Panc1 (cell line): ENCODE data around the gene RRP9. TPM values are rescaled to one million over a fixed set of nuclear protein-coding genes. Genes with fewer than 3 reads are reported as not detected.

Experiments
- ATAC-seq: fragments of 200-7000 bp; cut with Tn5 transposase; 2 replicates; pipeline ENCODE4 v1.9.1; 2020; ENCODE audit warnings: mild to moderate bottlenecking, moderate library complexity
- BruUV-seq: library from RNA; stranded (reverse); fragments of 400-500 nt; replicated peaks from 2 replicates; lab custom pipeline; 2021; lab: Mats Ljungman, UMichigan
- CTCF ChIA-PET: fragments of 300-600 bp; sonication (Branson Sonifier 250); formaldehyde crosslinking; loops from one replicate; lab custom pipeline; 2022; ENCODE audit warnings: antibody characterized with exemption; lab: Charles Lee
- POLR2A ChIA-PET: fragments of 300-600 bp; sonication (Branson Sonifier 250); formaldehyde crosslinking; loops from one replicate; lab custom pipeline; 2022; ENCODE audit warnings: antibody characterized with exemption; lab: Charles Lee
- DNase-seq: peaks from one replicate; pipeline ENCODE4 v3.0.0-alpha.2; 2010; ENCODE audit warnings: low read depth, low spot score
- H3K27ac ChIP-seq: 2 replicates; pipeline ENCODE4 v1.5.1; 2011; ENCODE audit warnings: mild to moderate bottlenecking, low read length, inconsistent platforms
- H3K27me3 ChIP-seq: fragments of 200-500 bp; sonication (Bioruptor generic); 2 replicates; pipeline ENCODE4 v1.6.0; 2014; ENCODE audit warnings: low read length, inconsistent platforms; ENCODE audit not compliant: control insufficient read depth, insufficient read depth
- H3K36me3 ChIP-seq: fragments of 200-500 bp; sonication (Bioruptor generic); 2 replicates; pipeline ENCODE4 v1.5.1; 2014; ENCODE audit warnings: inconsistent platforms, mild to moderate bottlenecking, low read length, moderate library complexity; ENCODE audit not compliant: control insufficient read depth, insufficient read depth
- H3K4me1 ChIP-seq: 2 replicates; pipeline ENCODE4 v1.5.1; 2011; ENCODE audit warnings: inconsistent platforms, mild to moderate bottlenecking, low read length, moderate library complexity; ENCODE audit not compliant: control insufficient read depth, insufficient read depth
- H3K4me3 ChIP-seq, 2 experiments: 2 replicates each; pipeline ENCODE4 v1.5.1; 2011 to 2012; ENCODE audit warnings: low read depth in 2 of 2, low read length in 2 of 2, mild to moderate bottlenecking in 2 of 2, inconsistent platforms in 1 of 2, moderate library complexity in 1 of 2
- H3K9me3 ChIP-seq: fragments of 200-500 bp; sonication (Bioruptor generic); 2 replicates; pipeline ENCODE4 v1.5.1; 2014; ENCODE audit warnings: low read depth, mild to moderate bottlenecking, inconsistent platforms, low read length, moderate library complexity; ENCODE audit not compliant: control insufficient read depth, insufficient read depth
- CTCF ChIP-seq: fragments of 450-650 bp; IDR thresholded peaks from 2 replicates; pipeline ENCODE4 v1.5.1; 2017; ENCODE audit warnings: mild to moderate bottlenecking
- POLR2AphosphoS5 ChIP-seq: IDR thresholded peaks from 2 replicates; pipeline ENCODE4 v1.6.1; 2012; ENCODE audit warnings: mild to moderate bottlenecking, low read depth, low read length, moderate library complexity
- REST ChIP-seq, 2 experiments: IDR thresholded peaks; 2 replicates each; pipeline ENCODE4 v1.6.1; 2011 to 2012; ENCODE audit warnings: low read depth in 2 of 2, control low read depth in 1 of 2, low read length in 1 of 2, mild to moderate bottlenecking in 1 of 2, moderate library complexity in 1 of 2; ENCODE audit not compliant: insufficient read depth in 1 of 2
- SIN3A ChIP-seq: IDR thresholded peaks from 2 replicates; pipeline ENCODE4 v1.6.1; 2012; ENCODE audit warnings: low read depth, mild to moderate bottlenecking, low read length, moderate library complexity, borderline replicate concordance; ENCODE audit not compliant: insufficient read depth
- TCF7L2 ChIP-seq: IDR thresholded peaks from 2 replicates; pipeline ENCODE4 v1.6.1; 2011; ENCODE audit warnings: mild to moderate bottlenecking, low read depth, low read length, inconsistent platforms
- in situ Hi-C: cut with HindIII; loops from 2 replicates; pipeline ENCODE4 v1.10.0; 2016; ENCODE audit warnings: low sequenced_read_pairs, low pct_unique_long_range_greater_than_20kb
- intact Hi-C: fragments of 100-400 bp; cut with micrococcal nuclease; formaldehyde crosslinking; loops from one replicate; pipeline ENCODE4 v1.10.0; 2022; ENCODE audit not compliant: unreplicated experiment
- total RNA-seq: library from RNA; stranded (reverse); gene quantifications from one replicate; pipeline ENCODE4 v1.2.1, GENCODE V29; 2021; ENCODE audit not compliant: unreplicated experiment

RRP9 gene
- total RNA-seq, 1 experiment from 2014 or later = 54.5 TPM

DNA sequence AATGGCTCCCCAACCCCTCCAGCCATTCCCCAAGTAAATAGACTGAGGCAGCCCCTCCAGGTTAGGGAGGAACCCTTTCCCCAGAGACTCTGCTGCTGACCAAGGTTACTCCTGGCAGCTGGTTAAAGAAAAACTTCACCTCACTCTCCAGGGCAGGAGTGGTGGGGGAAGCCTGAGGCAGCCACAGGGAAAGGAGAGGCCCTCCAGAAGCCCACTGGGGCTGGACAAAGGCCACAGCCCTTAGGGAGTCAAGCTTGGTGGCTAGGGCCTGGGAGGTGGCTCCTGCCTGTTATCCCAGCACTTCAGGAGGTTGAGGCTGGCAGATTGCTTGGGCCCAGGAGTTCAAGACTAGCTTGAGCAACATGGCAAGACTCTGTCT is 42.6 kb upstream of the RRP9 start:
- ChIA-PET CTCF (interaction anchor here (0.6 kb wide), 1 partner anchor 41 kb away, joined by 6 read pairs; no protein-coding TSS in a partner anchor), POLR2A (no interaction called here)
- Histone ChIP-seq H3K27ac (peak overlapping the region; percentile 89; the same call in 1 of the 2 replicates), H3K27me3 (no peaks in the 10 kb centered on the region), H3K4me1 (peaks cover 12% of the 10 kb centered on the region), H3K9me3 (no peaks in the 10 kb centered on the region), H3K36me3 (no peaks in the 10 kb centered on the region), H3K4me3 (peak overlapping the region; percentile 63 to 73)
- DNase-seq (no peak), ATAC-seq (no peak)
- in situ Hi-C loops (no loop called here), intact Hi-C loops (no loop called here)
- BruUV-seq = no TSS peak
- TF ChIP-seq CTCF (no peak), POLR2AphosphoS5 (no peak), TCF7L2 (no peak), SIN3A (no peak), REST (IDR thresholded peaks at IDR 0.05; ENCODE audit: insufficient read depth in 1 of 2, low read depth in 2 of 2, low read length in 1 of 2) (no peak)

DNA sequence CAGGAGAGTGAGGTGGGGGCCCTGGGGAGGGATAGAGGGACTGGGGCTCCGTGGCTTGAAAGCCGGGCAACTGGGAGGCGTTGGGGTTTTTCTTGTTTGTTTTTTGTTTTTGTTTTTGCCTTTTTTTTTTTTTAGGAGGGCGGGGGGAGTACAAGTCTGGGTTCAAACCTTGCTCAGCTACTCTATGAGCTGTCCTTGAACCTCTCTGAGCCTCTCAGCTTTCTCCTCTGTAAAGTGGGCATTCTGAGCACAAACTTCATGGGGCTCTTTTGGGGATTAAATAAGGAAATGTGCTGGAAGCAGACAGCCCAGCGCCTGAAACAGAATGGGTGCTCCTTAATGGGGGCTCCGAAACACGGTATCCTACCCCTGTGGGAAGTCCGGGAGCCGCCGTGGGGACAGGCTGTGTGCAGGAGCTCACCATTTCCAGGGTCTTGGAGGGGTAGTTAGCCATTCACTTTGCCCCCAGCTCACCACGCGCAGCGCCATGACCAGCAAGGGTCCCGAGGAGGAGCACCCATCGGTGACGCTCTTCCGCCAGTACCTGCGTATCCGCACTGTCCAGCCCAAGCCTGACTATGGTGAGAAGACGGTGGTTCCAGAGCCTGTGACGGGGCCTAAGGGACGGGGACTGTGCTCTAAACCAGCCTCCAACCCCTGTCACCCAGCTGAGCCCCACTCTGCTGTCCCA is 42.0 kb upstream of the RRP9 start:
- intact Hi-C loops = no loop called here
- H3K9me3 ChIP-seq = no peaks in the 10 kb centered on the region
- ChIA-PET CTCF (interaction anchor here (0.6 to 1.6 kb wide), 4 partner anchors 10 to 42 kb away, joined by 3 to 9 read pairs (median 4); partner anchors contain the start of genes ABHD14B and RRP9), POLR2A (interaction anchor here (1.1 kb wide), 1 partner anchor 9 kb away, joined by 3 read pairs; no protein-coding TSS in a partner anchor)
- BruUV-seq = TSS peak; percentile 98
- peak overlapping the region; percentile 63 to 73 for H3K4me3 ChIP-seq
- ATAC-seq (no peak), DNase-seq (no peak)
- no peaks in the 10 kb centered on the region for H3K27me3 ChIP-seq
- no peak; the same call in 1 of the 2 replicates for TF ChIP-seq SIN3A
- TF ChIP-seq REST (IDR thresholded peaks at IDR 0.05; ENCODE audit: insufficient read depth in 1 of 2, low read depth in 2 of 2, low read length in 1 of 2) = no peak
- no peak for TF ChIP-seq POLR2AphosphoS5
- TF ChIP-seq CTCF = no peak
- no peak for TF ChIP-seq TCF7L2
- in situ Hi-C loops = no loop called here
- H3K4me1 ChIP-seq = peaks cover 12% of the 10 kb centered on the region
- peak overlapping the region; percentile 89 for H3K27ac ChIP-seq
- H3K36me3 ChIP-seq = no peaks in the 10 kb centered on the region
